Natural killer cell (primary cell): ENCODE results near the gene MAPRE3. TPM values are rescaled to one million over a fixed set of nuclear protein-coding genes. Genes with fewer than 3 reads are reported as not detected.

ENCODE experiments used
- ATAC-seq, 3 donors: fragments of 150-1000 bp in 2 of 3; fragments of 200-7000 bp in 1 of 3; cut with Tn5 transposase; 1 replicate in 1 of 3; 2 replicates in 2 of 3; pipeline ENCODE4 v1.10.0; 2021; ENCODE audit warnings: mild to moderate bottlenecking in 2 of 3, moderate library complexity in 2 of 3
- DNase-seq, 2 donors: peaks; one replicate each; pipeline versions ENCODE4 v3.0.0 to v3.0.0-alpha.2; 2013 to 2021; ENCODE audit warnings: mixed read lengths in 1 of 2
- H3K27ac ChIP-seq: one replicate; pipeline ENCODE4 v1.5.1; 2013; ENCODE audit warnings: mild to moderate bottlenecking, low read length
- H3K27me3 ChIP-seq: one replicate; pipeline ENCODE4 v1.6.1; 2013; ENCODE audit warnings: low read length; ENCODE audit not compliant: control insufficient read depth, insufficient read depth
- H3K36me3 ChIP-seq: one replicate; pipeline ENCODE4 v1.6.1; 2013; ENCODE audit warnings: low read length; ENCODE audit not compliant: control insufficient read depth, insufficient read depth
- H3K4me1 ChIP-seq: one replicate; pipeline ENCODE4 v1.6.1; 2013; ENCODE audit warnings: low read length; ENCODE audit not compliant: control insufficient read depth, insufficient read depth
- H3K4me3 ChIP-seq: one replicate; pipeline ENCODE4 v1.5.1; 2013; ENCODE audit warnings: low read length
- H3K9me3 ChIP-seq: one replicate; pipeline ENCODE4 v1.6.1; 2013; ENCODE audit warnings: low read length; ENCODE audit not compliant: control insufficient read depth, insufficient read depth
- H3K27ac Mint-ChIP-seq, 2 donors: one replicate each; pipeline ENCODE4 v1.8.0; 2022; ENCODE audit warnings: mild to moderate bottlenecking in 2 of 2, mixed read lengths in 2 of 2, moderate library complexity in 1 of 2
- H3K27me3 Mint-ChIP-seq, 2 donors: one replicate each; pipeline ENCODE4 v1.8.0; 2022; ENCODE audit warnings: low read depth in 2 of 2, mixed read lengths in 2 of 2
- H3K36me3 Mint-ChIP-seq: one replicate; pipeline ENCODE4 v1.8.0; 2022; ENCODE audit warnings: mixed read lengths
- H3K4me1 Mint-ChIP-seq, 2 donors: one replicate each; pipeline ENCODE4 v1.8.0; 2022; ENCODE audit warnings: mixed read lengths in 2 of 2
- H3K4me3 Mint-ChIP-seq: one replicate; pipeline ENCODE4 v1.8.0; 2022; ENCODE audit warnings: mild to moderate bottlenecking, moderate library complexity, mixed read lengths
- H3K9me3 Mint-ChIP-seq, 2 donors: one replicate each; pipeline ENCODE4 v1.8.0; 2022; ENCODE audit warnings: mixed read lengths in 2 of 2
- CTCF ChIP-seq: fragments of 200-600 bp; IDR thresholded peaks from one replicate; pipeline ENCODE4 v1.8.0; 2022; ENCODE audit warnings: antibody characterized with exemption
- WGBS: methylation state at CpG from one replicate; pipeline ENCODE4 v1.1.7; 2013; ENCODE audit warnings: missing lambda C conversion rate; ENCODE audit not compliant: insufficient coverage; 5-methylcytosine and 5-hydroxymethylcytosine counted together
- intact Hi-C: fragments of 100-400 bp; cut with micrococcal nuclease; formaldehyde crosslinking; loops from one replicate; pipeline ENCODE4 v1.14.2; 2022
- total RNA-seq, 4 donors: library from RNA; stranded (reverse); fragments of 120-200 nt in 1 of 4; gene quantifications; one replicate each; pipeline versions ENCODE4 v1.2.3 to v1.2.4, GENCODE V29; 2013 to 2022

MAPRE3 gene
- total RNA-seq, 3 donors from 2014 or later (not counting 1 experiment from before 2014, with no cell fraction given): 3.9 to 5.0 (median 4.2) TPM

GRCh38 chr2:26934985-26935384 lies 35.5 kb upstream of the MAPRE3 start:
- Mint-ChIP-seq H3K4me3 (no peak overlapping the region), H3K9me3 (no peaks in the 10 kb centered on the region), H3K36me3 (no peaks in the 10 kb centered on the region), H3K4me1 (no peaks in the 10 kb centered on the region), H3K27me3 (peaks cover 2 to 7% of the 10 kb centered on the region in 2 donors), H3K27ac (no peak overlapping the region)
- Histone ChIP-seq H3K27me3 (no peaks in the 10 kb centered on the region), H3K36me3 (no peaks in the 10 kb centered on the region), H3K4me3 (no peak overlapping the region), H3K9me3 (no peaks in the 10 kb centered on the region), H3K4me1 (no peaks in the 10 kb centered on the region), H3K27ac (no peak overlapping the region)
- no peak for TF ChIP-seq CTCF
- no peak for DNase-seq
- WGBS: 48% methylated on average over 2 of the region's 3 CpGs
- intact Hi-C loops: no loop called here
- no peak for ATAC-seq

GRCh38 chr2:26936855-26937254 lies 33.6 kb upstream of the MAPRE3 start:
- no peak for ATAC-seq
- Mint-ChIP-seq H3K4me3 (no peak overlapping the region), H3K27me3 (peaks cover 2 to 7% of the 10 kb centered on the region in 2 donors), H3K27ac (no peak overlapping the region), H3K9me3 (no peaks in the 10 kb centered on the region), H3K4me1 (no peaks in the 10 kb centered on the region), H3K36me3 (no peaks in the 10 kb centered on the region)
- Histone ChIP-seq H3K36me3 (no peaks in the 10 kb centered on the region), H3K4me1 (no peaks in the 10 kb centered on the region), H3K9me3 (no peaks in the 10 kb centered on the region), H3K27ac (no peak overlapping the region), H3K27me3 (no peaks in the 10 kb centered on the region), H3K4me3 (no peak overlapping the region)
- 100% methylated on average over 3 of the region's 5 CpGs for WGBS
- no peak for TF ChIP-seq CTCF
- DNase-seq: no peak
- intact Hi-C loops: no loop called here

- no peak for TF ChIP-seq CTCF
- DNase-seq: no peak
- WGBS: 74% methylated on average over 10 of the region's 10 CpGs
- Histone ChIP-seq H3K27ac (no peak overlapping the region), H3K9me3 (no peaks in the 10 kb centered on the region), H3K4me3 (no peak overlapping the region), H3K4me1 (no peaks in the 10 kb centered on the region), H3K27me3 (no peaks in the 10 kb centered on the region), H3K36me3 (no peaks in the 10 kb centered on the region)
- peaks cover 0 to 7% of the 10 kb centered on the region in 2 donors for H3K4me1 Mint-ChIP-seq
- peaks cover 7 to 13% of the 10 kb centered on the region in 2 donors for H3K27me3 Mint-ChIP-seq
- no peaks in the 10 kb centered on the region for H3K9me3 Mint-ChIP-seq
- ATAC-seq: no peak
- H3K4me3 Mint-ChIP-seq: no peak overlapping the region
- no peak overlapping the region for H3K27ac Mint-ChIP-seq
- intact Hi-C loops: no loop called here
- no peaks in the 10 kb centered on the region for H3K36me3 Mint-ChIP-seq
These were observed 31.9 kb upstream of the MAPRE3 start for GRCh38 chr2:26938399-26939118.

GRCh38 chr2:26940001-26940400 lies 30.4 kb upstream of the MAPRE3 start:
- no peaks in the 10 kb centered on the region for H3K36me3 ChIP-seq
- intact Hi-C loops: no loop called here
- Mint-ChIP-seq H3K9me3 (no peaks in the 10 kb centered on the region), H3K27me3 (peaks cover 7% of the 10 kb centered on the region in 2 donors), H3K4me1 (peaks cover 0 to 7% of the 10 kb centered on the region in 2 donors), H3K4me3 (no peak overlapping the region), H3K27ac (no peak overlapping the region), H3K36me3 (no peaks in the 10 kb centered on the region)
- TF ChIP-seq CTCF: no peak
- H3K9me3 ChIP-seq: no peaks in the 10 kb centered on the region
- DNase-seq: no peak
- no peaks in the 10 kb centered on the region for H3K27me3 ChIP-seq
- 92% methylated on average over 7 of the region's 9 CpGs for WGBS
- no peaks in the 10 kb centered on the region for H3K4me1 ChIP-seq
- H3K4me3 ChIP-seq: no peak overlapping the region
- no peak overlapping the region for H3K27ac ChIP-seq
- no peak for ATAC-seq
